H9 (cell line): ENCODE data around the gene CDC123. TPM values are rescaled to one million over a fixed set of nuclear protein-coding genes. Genes with fewer than 3 reads are reported as not detected.
A peak's percentile ranks its signal among the peaks of the same experiment; 100 is the strongest.

ENCODE experiments used
- DNase-seq: peaks from one replicate; pipeline ENCODE4 v3.0.0-alpha.2; 2017
- H2AFZ ChIP-seq: one replicate; pipeline ENCODE4 v1.6.1; 2013; ENCODE audit warnings: mild to moderate bottlenecking, low read length, control low read depth, moderate library complexity
- H2AK5ac ChIP-seq: 2 replicates; pipeline ENCODE4 v1.6.1; 2013; ENCODE audit warnings: low read length, control low read depth, mixed read lengths; ENCODE audit not compliant: insufficient read length
- H2BK120ac ChIP-seq: one replicate; pipeline ENCODE4 v1.6.1; 2013; ENCODE audit warnings: low read depth, mild to moderate bottlenecking, low read length, control low read depth, inconsistent platforms; ENCODE audit not compliant: poor library complexity, severe bottlenecking
- H2BK12ac ChIP-seq: 2 replicates; pipeline ENCODE4 v1.6.1; 2013; ENCODE audit warnings: low read length, control low read depth, mixed read lengths, low read depth; ENCODE audit not compliant: insufficient read length
- H2BK15ac ChIP-seq: 2 replicates; pipeline ENCODE4 v1.6.1; 2013; ENCODE audit warnings: low read depth, low read length, control low read depth
- H2BK20ac ChIP-seq: one replicate; pipeline ENCODE4 v1.6.1; 2013; ENCODE audit warnings: low read depth, mild to moderate bottlenecking, low read length, control low read depth, inconsistent platforms; ENCODE audit not compliant: poor library complexity, severe bottlenecking
- H2BK5ac ChIP-seq: 2 replicates; pipeline ENCODE4 v1.6.1; 2013; ENCODE audit warnings: low read length, control low read depth, mixed read lengths; ENCODE audit not compliant: insufficient read length
- H3K14ac ChIP-seq: 2 replicates; pipeline ENCODE4 v1.6.1; 2013; ENCODE audit warnings: low read length, control low read depth; ENCODE audit not compliant: insufficient read depth
- H3K18ac ChIP-seq: 2 replicates; pipeline ENCODE4 v1.6.1; 2013; ENCODE audit warnings: low read depth, mild to moderate bottlenecking, mixed read lengths, low read length, control low read depth; ENCODE audit not compliant: insufficient read length
- H3K23ac ChIP-seq: 2 replicates; pipeline ENCODE4 v1.6.1; 2013; ENCODE audit warnings: low read length, control low read depth, mixed read lengths, low read depth; ENCODE audit not compliant: insufficient read length
- H3K23me2 ChIP-seq: 2 replicates; pipeline ENCODE4 v1.6.1; 2013; ENCODE audit warnings: low read depth, mild to moderate bottlenecking, mixed read lengths, low read length, control low read depth; ENCODE audit not compliant: insufficient read length, poor library complexity, severe bottlenecking
- H3K27ac ChIP-seq: 2 replicates; pipeline ENCODE4 v1.5.1; 2013; ENCODE audit warnings: low read length, control low read depth, mixed read lengths, low read depth; ENCODE audit not compliant: insufficient read length
- H3K27me3 ChIP-seq: 2 replicates; pipeline ENCODE4 v1.6.1; 2013; ENCODE audit warnings: low read length, control low read depth, inconsistent platforms; ENCODE audit not compliant: insufficient read depth
- H3K4ac ChIP-seq: 2 replicates; pipeline ENCODE4 v1.6.1; 2013; ENCODE audit warnings: low read depth, mild to moderate bottlenecking, control low read depth, inconsistent platforms, low read length, moderate library complexity
- H3K4me1 ChIP-seq: 2 replicates; pipeline ENCODE4 v1.6.1; 2013; ENCODE audit warnings: low read length, control low read depth, inconsistent platforms; ENCODE audit not compliant: insufficient read depth
- H3K4me2 ChIP-seq: 2 replicates; pipeline ENCODE4 v1.6.1; 2013; ENCODE audit warnings: low read length, control low read depth, mixed read lengths; ENCODE audit not compliant: insufficient read length, insufficient read depth
- H3K56ac ChIP-seq: 2 replicates; pipeline ENCODE4 v1.6.1; 2013; ENCODE audit warnings: low read depth, mild to moderate bottlenecking, mixed read lengths, low read length, control low read depth; ENCODE audit not compliant: insufficient read length
- H3K79me1 ChIP-seq: 2 replicates; pipeline ENCODE4 v1.6.1; 2013; ENCODE audit warnings: low read depth, mild to moderate bottlenecking, moderate library complexity, low read length, control low read depth, inconsistent platforms; ENCODE audit not compliant: insufficient read depth, poor library complexity, severe bottlenecking
- H3K79me2 ChIP-seq: 2 replicates; pipeline ENCODE4 v1.6.1; 2013; ENCODE audit warnings: low read length, control low read depth, inconsistent platforms; ENCODE audit not compliant: insufficient read depth
- H3K9ac ChIP-seq: 2 replicates; pipeline ENCODE4 v1.6.1; 2013; ENCODE audit warnings: low read length, control low read depth, mixed read lengths; ENCODE audit not compliant: insufficient read length; ENCODE audit errors: extremely low read depth
- H3K9me3 ChIP-seq: one replicate; pipeline ENCODE4 v1.6.1; 2013; ENCODE audit warnings: low read depth, low read length, inconsistent platforms; ENCODE audit not compliant: control insufficient read depth
- H3T11ph ChIP-seq: one replicate; pipeline ENCODE4 v1.6.1; 2013; ENCODE audit warnings: mild to moderate bottlenecking, low read length, control low read depth, inconsistent platforms
- H4K20me1 ChIP-seq: one replicate; pipeline ENCODE4 v1.6.1; 2013; ENCODE audit not compliant: control insufficient read depth, insufficient read length, insufficient read depth
- H4K5ac ChIP-seq: 2 replicates; pipeline ENCODE4 v1.6.1; 2013; ENCODE audit warnings: low read depth, mild to moderate bottlenecking, mixed read lengths, low read length, control low read depth; ENCODE audit not compliant: insufficient read length
- H4K8ac ChIP-seq: replicated peaks from 2 replicates; pipeline ENCODE4 v1.6.1; 2013; ENCODE audit warnings: low read length, control low read depth, mixed read lengths, low read depth; ENCODE audit not compliant: insufficient read length
- H4K91ac ChIP-seq: 2 replicates; pipeline ENCODE4 v1.6.1; 2013; ENCODE audit warnings: low read depth, mild to moderate bottlenecking, moderate library complexity, mixed read lengths, low read length, control low read depth; ENCODE audit not compliant: insufficient read length
- H3K27ac Mint-ChIP-seq, 3 experiments: 2 replicates in 2 of 3; 3 replicates in 1 of 3; pipeline ENCODE4 v1.8.0; 2020 to 2021; ENCODE audit warnings: mixed read lengths in 3 of 3, mild to moderate bottlenecking in 1 of 3, moderate library complexity in 1 of 3
- H3K27me3 Mint-ChIP-seq: 2 replicates; pipeline ENCODE4 v1.8.0; 2021; ENCODE audit warnings: low read depth, mild to moderate bottlenecking, moderate library complexity, mixed read lengths
- H3K36me3 Mint-ChIP-seq, 3 experiments: 2 replicates in 2 of 3; 3 replicates in 1 of 3; pipeline ENCODE4 v1.8.0; 2020 to 2021; ENCODE audit warnings: low read depth in 3 of 3, mixed read lengths in 3 of 3; ENCODE audit not compliant: insufficient read depth in 1 of 3
- H3K4me1 Mint-ChIP-seq, 2 experiments: 2 replicates each; pipeline ENCODE4 v1.8.0; 2020; ENCODE audit warnings: mixed read lengths in 2 of 2
- H3K4me3 Mint-ChIP-seq, 2 experiments: 2 replicates in 1 of 2; 3 replicates in 1 of 2; pipeline ENCODE4 v1.8.0; 2020 to 2021; ENCODE audit warnings: mild to moderate bottlenecking in 2 of 2, mixed read lengths in 2 of 2, moderate library complexity in 1 of 2
- H3K9me3 Mint-ChIP-seq, 2 experiments: 2 replicates in 1 of 2; 3 replicates in 1 of 2; pipeline ENCODE4 v1.8.0; 2020; ENCODE audit warnings: mild to moderate bottlenecking in 2 of 2, mixed read lengths in 2 of 2, moderate library complexity in 1 of 2
- WGBS: extraction: QIAGEN DNeasy Blood & Tissue Kit; methylation state at CpG from one replicate; pipeline ENCODE4 v1.1.7; 2013; ENCODE audit warnings: missing lambda C conversion rate, low lambda C conversion rate, mixed read lengths; ENCODE audit not compliant: insufficient read length; ENCODE audit errors: extremely low coverage; 5-methylcytosine and 5-hydroxymethylcytosine counted together
- total RNA-seq: library from RNA; stranded (reverse); gene quantifications from 2 replicates; pipeline ENCODE4 v1.2.1, GENCODE V29; 2021
- TF ChIP-seq, protein P1 (sequence below): fragments of 200-600 bp; sonication (generic); conservative IDR thresholded peaks from 3 replicates; pipeline ENCODE4 v1.8.0; 2021; ENCODE audit warnings: antibody characterized with exemption, mild to moderate bottlenecking

CDC123 gene
- total RNA-seq, 1 experiment from 2014 or later = 159 TPM

DNA sequence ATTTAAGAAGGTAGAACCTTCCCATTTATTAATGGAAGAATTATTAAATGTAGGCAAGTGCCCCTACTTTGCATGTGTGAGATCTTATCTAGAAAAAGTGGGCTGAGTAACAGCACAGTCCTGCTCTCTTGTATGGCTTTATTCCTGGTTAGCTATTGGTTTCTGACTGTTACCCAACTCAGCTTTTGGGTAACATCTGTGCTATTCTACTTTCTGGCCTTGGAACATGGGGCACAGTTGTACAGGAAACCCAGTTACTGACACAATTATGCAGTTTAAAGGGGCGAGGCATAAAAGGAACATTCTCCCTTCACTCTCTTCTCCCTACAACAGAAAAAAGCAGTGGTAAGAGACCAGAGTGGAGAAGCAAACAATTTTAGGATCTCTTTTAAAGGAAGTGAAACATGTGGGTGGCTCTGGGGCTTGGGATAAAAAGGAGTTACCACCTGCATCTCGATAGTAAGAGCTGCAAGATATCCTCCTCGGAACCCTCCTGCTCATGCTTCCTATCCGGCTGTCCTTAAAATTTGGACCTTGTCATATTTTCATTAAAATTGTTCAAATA is 16.3 kb upstream of the CDC123 start:
- Histone ChIP-seq H3K9ac (no peak overlapping the region), H3K4me1 (peaks cover 9% of the 10 kb centered on the region; the same call in 1 of the 2 replicates), H3T11ph (no peak overlapping the region), H3K27ac (no peak overlapping the region), H4K20me1 (no peaks in the 10 kb centered on the region), H2AK5ac (no peak overlapping the region), H3K27me3 (no peaks in the 10 kb centered on the region), H2BK15ac (no peak overlapping the region), H3K23ac (no peak overlapping the region), H3K79me2 (no peaks in the 10 kb centered on the region), H4K8ac (no peak overlapping the region), H2AFZ (no peak overlapping the region), H2BK120ac (no peak overlapping the region), H3K4ac (no peak overlapping the region), H4K91ac (no peak overlapping the region), H3K23me2 (no peaks in the 10 kb centered on the region), H2BK20ac (no peak overlapping the region), H3K56ac (no peak overlapping the region), H4K5ac (no peak overlapping the region), H3K14ac (no peak overlapping the region), H2BK12ac (no peak overlapping the region), H3K79me1 (no peaks in the 10 kb centered on the region), H3K4me2 (no peak overlapping the region), H3K18ac (no peak overlapping the region), H3K9me3 (no peaks in the 10 kb centered on the region), H2BK5ac (no peak overlapping the region)
- Mint-ChIP-seq H3K9me3 (no peaks in the 10 kb centered on the region), H3K4me1 (peaks cover 23 to 27% of the 10 kb centered on the region in 2 experiments), H3K27ac (peak overlapping the region in 2 of 3 experiments; percentile 75 to 95; a peak in 3 of 7 replicates), H3K4me3 (no peak overlapping the region), H3K27me3 (no peaks in the 10 kb centered on the region; the same call in 1 of the 2 replicates), H3K36me3 (peaks cover 13 to 58% (median 29%) of the 10 kb centered on the region in 3 experiments)
- DNase-seq = no peak
- WGBS = no CpG with 5 or more reads among the region's 4 CpGs
- TF ChIP-seq, protein P1, sequence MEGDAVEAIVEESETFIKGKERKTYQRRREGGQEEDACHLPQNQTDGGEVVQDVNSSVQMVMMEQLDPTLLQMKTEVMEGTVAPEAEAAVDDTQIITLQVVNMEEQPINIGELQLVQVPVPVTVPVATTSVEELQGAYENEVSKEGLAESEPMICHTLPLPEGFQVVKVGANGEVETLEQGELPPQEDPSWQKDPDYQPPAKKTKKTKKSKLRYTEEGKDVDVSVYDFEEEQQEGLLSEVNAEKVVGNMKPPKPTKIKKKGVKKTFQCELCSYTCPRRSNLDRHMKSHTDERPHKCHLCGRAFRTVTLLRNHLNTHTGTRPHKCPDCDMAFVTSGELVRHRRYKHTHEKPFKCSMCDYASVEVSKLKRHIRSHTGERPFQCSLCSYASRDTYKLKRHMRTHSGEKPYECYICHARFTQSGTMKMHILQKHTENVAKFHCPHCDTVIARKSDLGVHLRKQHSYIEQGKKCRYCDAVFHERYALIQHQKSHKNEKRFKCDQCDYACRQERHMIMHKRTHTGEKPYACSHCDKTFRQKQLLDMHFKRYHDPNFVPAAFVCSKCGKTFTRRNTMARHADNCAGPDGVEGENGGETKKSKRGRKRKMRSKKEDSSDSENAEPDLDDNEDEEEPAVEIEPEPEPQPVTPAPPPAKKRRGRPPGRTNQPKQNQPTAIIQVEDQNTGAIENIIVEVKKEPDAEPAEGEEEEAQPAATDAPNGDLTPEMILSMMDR = no peak
